HG03442 (cell line): Measurements from ENCODE around the gene WRAP53.
A peak's percentile ranks its signal among the peaks of the same experiment; 100 is the strongest.
"Not testable (repeated sequence)": the region's sequence is repeated elsewhere in the genome, so short reads cannot be mapped to it uniquely, and the experiment has no call there.

Experiments
- ATAC-seq: cut with Tn5 transposase; IDR thresholded peaks from one replicate; pipeline ENCODE4 v1.9.1; 2021; ENCODE audit warnings: mild to moderate bottlenecking, moderate library complexity; ENCODE audit not compliant: unreplicated experiment

The WRAP53 gene

DNA sequence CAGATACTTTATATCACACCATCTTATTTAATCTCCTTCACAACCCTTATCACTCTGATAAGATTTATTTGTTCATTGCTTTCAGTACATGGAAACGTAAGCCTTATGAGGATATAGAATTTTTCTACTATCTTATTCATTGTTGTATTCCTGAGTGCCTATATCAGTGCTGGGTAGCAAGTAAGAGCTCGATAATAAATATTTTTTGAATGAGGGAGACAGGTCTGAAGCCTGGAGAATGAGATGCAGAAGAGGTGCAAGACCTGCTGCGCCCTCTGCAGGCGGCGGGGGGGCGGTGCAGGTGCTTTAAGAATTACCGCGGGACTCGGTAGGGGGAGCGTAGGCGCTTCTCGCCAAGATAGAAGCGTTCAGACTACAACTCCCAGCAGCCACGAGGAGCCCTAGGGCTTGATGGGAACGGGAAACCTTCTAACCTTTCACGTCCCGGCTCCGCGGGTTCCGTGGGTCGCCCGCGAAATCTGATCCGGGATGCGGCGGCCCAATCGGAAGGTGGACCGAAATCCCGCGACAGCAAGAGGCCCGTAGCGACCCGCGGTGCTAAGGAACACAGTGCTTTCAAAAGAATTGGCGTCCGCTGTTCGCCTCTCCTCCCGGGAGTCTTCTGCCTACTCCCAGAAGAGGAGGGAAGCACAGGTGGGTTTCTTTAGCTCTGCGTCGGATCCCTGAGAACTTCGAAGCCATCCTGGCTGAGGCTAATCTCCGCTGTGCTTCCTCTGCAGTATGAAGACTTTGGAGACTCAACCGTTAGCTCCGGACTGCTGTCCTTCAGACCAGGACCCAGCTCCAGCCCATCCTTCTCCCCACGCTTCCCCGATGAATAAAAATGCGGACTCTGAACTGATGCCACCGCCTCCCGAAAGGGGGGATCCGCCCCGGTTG, at the start of gene WRAP53:
WRAP53 (plus strand) TSS at position 570 of the 900 bp plus-strand sequence; CDS start at position 742, 172 bp downstream.
- peak; percentile 62 for ATAC-seq

DNA sequence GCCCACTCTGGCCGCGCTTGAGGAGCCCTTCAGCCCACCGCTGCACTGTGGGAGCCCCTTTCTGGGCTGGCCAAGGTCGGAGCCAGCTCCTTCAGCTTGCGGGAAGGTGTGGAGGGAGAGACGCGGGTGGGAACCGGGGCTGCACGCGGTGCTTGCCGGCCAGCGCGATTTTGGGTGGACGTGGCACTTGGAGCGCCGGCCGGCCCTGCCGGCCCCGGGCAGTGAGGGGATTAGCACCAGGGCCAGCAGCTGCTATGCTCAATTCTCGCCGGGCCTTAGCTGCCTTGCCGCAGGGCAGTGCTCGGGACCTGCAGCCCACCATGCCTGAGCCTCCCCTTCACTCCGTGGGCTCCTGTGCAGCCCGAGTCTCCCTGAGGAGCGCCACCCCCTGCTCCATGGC, 47.5 kb upstream of the WRAP53 start:
- ATAC-seq = no peak

DNA sequence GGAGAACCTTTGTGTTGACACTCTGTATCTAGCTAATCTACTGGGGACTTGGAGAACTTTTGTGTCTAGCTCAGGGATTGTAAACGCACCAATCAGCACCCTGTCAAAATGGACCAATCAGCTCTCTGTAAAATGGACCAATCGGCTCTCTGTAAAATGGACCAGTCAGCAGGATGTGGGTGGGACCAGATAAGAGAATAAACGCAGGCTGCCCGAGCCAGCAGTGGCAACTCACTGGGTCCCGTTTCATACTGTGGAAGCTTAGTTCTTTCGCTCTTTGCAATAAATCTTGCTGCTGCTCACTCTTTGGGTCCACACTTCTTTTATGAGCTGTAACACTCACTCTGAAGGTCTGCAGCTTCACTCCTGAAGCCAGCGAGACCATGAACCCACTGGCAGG, 46.6 kb upstream of the WRAP53 start:
- ATAC-seq = not testable (repeated sequence)

DNA sequence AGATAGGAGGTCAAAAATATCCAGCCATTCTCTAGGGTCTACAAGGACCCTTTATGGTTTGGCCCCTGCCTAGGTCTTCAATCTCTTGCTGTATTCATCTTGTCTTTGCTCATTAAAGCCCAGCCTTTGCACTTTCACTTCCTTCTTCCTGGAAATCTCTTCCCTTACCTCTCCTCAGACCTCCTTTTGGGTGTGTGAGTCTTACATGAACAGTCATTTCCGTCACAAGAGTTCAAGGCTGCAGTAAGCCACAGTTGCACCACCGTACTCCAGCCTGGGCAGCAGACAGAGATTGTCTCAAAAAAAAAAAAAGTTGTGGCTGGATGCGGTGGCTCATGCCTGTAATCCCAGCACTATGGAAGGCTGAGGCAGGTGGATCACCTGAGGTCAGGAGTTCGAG, 43.5 kb upstream of the WRAP53 start:
- no peak for ATAC-seq

DNA sequence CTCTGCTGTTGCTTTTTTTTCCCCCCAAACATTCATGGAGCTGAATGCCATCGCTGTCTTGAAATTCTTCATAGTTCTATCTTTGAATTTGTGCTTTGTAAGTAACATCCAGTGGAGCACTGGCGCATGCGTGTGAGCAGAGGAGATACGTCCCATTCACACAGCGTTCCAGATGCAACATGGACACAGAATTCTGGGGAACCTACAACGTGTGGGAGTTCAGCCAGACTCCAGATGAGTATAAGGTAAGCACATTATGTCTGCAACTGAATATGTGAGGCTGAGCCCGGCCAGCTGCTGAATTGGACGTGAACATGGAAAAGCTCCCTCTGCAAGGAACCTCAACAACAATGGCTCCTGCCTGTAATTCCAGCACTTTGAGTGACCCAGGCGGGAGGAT, 41.8 kb upstream of the WRAP53 start:
- ATAC-seq = no peak

DNA sequence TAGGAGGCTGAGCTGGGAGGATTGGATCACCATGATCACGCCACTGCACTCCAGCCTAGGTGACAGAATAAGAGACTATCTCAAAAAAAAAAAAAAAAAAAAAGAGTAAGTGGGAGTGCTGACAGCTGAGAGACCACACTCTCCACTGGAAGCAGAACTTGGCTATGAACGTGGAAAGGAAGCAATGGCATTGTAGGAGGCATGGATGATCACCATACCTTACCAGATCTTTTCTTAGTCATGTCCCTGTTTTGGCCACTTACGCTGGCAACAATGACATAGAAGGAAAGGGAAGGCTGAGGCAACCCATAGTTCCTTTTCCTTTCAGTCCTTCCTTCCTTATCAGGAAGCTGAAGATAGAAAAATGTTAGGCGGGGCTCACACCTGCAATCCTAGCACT, 41.3 kb upstream of the WRAP53 start:
- ATAC-seq = no peak

DNA sequence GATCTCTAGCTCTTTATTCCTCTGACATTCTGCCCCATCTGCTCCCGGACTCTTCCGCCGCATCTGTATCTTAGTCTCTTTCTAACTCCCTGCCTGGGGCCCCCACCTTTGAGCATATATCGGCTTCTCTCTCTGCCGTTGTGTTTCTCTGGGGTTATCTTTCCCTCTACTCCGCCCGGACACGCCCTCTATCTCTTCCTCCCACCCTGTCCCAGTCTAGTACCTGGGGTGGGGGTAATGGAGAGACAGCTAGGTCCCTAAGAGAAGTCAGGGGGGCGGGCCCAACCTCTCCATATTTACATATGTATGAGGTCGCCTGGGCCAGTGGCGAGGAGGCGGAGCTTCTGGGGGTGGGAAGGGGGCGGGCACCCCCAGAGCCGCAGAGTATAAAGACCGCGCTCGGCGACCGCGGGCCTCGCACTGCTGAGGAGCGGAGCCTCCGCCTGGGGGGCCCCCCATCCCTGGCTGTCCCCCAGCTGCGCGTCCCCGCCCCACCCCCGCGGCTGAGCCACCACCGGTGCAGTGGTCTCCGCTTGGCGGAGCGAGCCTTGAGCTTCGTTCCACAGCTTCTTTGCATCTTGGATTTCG, 37.7 kb upstream of the WRAP53 start, which contains the start of gene ATP1B2:
ATP1B2 (plus strand) TSS at position 418 of the 588 bp plus-strand sequence. CDS start 593 bp downstream, outside the sequence.
- ATAC-seq = no peak

DNA sequence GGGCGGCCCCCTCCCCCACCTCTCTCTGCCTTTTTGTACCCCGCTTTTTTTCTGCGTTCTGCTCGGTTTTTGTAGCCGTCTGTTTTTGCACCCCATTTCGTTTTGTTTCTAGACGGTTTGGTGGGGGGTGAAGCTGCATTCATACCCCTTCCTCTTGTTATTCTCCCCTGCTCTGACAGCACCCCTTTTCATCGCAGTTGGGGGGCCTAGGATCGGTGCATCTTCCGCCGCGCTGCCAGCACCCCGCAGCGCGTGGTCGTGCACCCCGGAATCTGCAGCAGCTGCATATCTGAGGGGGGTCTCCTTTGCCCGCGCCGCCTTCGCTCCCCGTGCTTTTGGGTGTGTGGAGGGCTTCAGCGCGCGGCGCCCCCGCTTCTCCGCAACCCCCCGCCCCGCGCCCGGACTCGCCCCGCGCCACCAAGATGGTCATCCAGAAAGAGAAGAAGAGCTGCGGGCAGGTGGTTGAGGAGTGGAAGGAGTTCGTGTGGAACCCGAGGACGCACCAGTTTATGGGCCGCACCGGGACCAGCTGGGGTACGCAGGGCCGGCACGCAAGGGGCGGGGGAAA, 37.1 kb upstream of the WRAP53 start:
- ATAC-seq = no peak

DNA sequence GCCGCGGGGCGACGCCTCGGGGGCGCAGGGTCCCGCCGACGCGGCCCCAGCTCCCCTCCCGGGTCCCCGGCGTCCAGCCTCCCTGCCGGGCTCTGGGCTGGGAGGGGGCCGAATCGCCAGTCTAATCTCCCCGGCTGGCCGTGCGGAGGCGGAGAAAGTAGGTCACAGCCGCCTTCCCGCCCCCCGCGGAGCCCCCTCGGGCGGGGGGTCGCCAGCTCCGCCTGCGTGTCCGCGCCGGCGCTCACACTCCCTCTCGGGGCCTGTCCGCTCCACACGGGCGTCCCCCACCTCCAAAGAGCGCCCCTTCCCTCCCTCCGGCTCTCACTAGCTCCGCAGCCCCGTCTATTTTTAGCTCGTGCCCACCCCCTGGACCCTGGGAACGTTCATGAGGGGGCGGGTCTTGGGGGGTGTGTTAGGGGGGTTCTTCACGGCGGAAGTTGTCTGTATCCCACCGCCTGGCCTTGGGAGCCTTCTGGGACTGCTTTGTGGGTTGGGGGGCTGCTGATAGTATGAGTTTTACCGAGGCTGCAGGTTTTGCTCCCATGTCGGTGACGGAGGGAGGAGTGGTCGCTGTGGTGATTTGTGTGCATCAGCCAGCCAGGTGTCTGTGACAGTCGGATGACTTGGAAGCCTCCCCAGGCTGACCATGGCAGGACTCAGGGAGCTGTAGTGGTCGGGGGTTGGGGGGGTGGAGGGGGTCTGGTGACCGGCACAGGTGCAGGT, 36.5 kb upstream of the WRAP53 start:
- no peak for ATAC-seq

DNA sequence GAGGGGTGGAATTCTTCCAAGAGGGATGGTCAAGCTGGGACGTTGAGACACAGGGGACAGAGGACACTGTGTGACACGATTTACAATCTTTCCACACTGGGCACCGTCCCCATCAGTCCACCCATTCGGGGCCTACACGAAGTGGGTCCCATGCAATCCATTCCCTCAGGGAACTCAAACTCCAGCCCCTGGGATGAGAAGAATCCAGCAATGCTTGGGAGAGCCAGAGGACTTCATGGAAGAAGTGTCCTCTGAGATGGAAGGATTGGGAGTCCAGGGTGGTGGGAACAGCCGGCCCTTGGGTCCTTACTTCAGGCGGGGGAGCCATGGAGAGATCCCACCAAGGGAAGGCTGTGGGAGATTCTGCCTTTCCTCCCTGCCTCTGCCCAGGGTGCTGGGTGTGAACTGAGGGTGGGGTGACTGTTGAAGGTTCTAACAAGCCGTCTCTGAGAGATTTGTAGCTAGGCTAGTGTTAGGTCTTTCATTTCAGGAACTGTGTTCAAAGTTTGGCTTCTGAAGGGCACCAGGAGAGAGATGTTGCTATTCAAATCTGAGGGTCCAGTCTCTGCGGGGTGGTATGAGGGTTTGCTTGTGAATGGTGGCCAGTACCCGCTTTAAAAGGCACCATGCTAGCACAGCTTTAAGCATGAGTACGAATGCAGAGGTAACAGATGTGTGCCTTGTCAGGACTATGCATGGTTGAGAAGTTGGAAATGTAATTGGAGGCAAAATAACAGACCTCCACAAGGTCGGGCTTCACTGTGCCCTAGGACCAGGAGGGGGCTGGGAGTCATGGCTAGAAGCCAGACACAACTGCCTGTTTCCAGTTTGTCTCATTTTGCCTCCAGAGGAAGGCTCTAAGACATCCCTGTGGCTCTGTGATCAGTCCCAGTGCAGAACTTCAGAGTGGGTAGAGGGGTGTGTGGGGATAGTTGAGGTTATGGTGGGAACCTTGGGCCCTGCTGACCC, 35.6 kb upstream of the WRAP53 start:
- no peak for ATAC-seq

DNA sequence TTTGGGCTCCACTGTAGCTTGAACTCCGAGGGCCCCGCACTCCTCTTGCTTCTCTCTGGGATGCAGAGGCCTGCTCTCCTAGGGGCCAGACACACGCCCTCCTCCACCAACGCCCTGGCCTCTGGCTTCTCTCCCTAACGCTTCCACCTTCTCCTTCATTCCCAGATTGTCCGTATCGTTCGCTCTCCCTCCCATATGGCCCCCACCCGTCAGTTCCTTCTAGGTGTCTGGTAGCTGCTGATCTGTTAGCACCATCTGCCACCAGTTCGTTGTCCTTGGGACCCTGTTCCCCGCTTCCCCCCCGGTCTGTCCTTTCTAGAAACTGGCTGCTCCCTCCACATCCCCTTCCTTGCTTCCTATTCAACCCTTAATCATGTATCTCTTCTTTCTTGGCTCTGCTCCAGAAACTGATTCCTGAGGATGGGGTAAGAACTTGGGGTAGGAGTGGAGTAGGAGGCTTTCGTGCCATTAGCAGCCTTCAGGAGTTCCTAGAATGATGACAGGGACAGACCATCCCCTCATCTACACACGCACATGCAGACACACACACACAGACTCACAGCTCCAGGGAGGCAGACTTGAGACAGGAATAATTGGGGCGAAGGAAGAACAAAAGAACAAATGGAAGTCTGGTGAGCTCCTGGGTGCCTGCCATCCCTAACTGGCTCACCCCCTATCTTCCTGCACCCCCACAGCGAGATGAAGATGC, 33.3 kb upstream of the WRAP53 start:
- ATAC-seq = no peak

DNA sequence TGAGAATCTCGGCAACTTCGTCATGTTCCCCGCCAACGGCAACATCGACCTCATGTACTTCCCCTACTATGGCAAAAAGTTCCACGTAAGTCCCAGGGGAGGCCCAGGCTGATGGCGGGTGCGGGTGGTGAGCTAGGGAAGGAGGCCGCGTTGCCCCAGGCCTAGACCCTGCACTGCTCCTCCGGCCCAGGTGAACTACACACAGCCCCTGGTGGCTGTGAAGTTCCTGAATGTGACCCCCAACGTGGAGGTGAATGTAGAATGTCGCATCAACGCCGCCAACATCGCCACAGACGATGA, 32.8 kb upstream of the WRAP53 start:
- no peak for ATAC-seq

DNA sequence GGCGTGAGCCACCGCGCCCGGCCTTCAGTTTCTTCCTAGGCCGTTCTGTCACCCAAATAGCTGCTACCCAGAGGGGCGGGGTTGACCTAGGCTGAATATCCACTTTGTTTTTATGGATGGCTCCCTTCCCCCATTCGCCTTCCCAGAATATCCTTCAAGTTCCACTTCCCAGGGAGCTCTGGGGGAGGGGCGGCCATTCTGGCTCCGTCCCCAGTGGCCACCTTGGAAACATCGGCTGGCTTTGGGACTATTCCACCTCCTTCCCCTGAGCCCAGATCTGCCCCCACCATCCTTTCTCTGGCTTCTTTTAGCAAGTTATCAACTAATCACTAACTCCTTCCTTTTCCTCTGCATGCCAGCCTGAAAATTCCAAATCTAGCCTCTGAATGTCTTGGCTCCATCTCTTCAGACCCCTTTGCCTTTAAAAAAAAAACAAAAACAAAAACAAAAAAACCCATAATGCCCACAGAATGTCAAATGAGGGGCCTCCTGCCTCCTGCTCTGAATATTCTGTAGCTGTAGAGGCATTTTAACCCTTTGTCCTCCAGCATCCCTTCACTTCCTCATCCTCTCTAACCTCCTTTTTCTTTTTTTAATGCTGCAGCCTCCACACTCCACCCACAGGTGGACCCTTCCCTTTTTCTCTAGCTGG, 31.2 kb upstream of the WRAP53 start:
- no peak for ATAC-seq

DNA sequence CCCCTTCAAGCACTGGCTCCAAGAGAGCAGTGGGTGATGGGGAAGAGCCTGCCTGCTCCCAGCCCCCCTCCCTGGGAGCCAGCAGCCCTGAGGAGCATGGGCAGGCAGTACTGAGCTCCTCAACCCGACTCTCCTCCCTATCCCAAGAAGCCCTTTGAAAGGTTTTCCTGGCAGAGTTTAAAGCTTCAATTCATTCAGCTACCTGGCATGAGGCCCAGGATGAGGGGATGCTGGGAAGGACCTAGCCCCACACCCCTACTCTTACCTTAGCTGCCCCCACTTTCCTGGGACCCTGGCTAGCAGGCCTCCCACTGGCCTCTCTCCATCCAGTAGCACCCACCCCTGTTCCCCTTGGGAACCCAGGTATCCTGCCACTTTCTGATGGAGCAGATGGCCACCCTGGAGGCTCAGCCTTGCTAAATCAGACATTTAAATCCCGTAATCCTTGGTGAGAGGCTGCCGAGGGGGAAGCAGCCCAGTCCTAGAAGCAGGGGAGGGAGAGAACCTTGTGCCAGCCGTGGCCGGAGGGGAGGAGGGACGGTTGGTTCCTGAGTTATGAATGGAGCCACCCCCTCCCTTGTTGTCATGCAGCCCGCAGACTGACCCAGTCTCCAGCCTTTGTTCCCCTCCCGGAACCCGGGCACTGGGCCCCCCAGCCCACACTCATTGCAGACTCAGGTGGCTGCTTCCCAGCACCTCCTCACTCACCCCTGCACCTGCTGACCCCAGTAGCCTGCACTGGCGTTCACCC, 20.4 kb upstream of the WRAP53 start:
- ATAC-seq = no peak

DNA sequence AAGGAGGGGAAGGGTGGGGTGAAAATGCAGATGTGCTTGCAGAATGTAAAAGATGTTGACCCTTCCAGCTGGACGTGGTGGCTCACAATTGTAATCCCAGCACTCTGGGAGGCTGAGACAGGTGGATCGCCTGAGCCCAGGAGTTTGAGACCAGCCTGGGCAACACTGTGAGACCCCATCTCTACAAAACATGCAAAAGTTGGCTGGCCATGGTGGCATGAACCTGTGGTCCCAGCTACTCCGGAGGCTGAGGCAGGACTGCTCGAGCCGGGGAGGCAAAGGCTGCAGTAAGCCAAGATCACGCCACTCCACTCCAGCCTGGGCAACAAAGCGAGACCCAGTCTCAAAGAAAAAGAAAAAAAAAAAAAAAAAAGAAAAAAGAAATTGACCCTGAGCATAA, 19.8 kb upstream of the WRAP53 start:
- no peak for ATAC-seq

DNA sequence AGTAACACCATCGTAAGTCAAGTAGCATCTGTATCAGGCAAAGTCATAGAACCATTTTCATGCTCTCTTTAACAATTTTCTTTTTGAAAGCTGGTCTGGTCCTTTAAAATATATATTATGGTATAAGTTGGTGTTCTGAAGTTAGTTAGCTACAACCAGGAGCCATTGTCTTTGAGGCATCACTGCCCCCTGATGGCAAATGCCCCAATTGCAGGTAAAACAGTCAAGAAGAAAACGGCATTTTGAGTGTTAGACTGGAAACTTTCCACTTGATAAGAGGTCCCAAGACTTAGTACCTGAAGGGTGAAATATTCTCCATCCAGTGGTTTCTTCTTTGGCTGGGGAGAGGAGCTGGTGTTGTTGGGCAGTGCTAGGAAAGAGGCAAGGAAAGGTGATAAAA, 15.0 kb upstream of the WRAP53 start:
- ATAC-seq = no peak

DNA sequence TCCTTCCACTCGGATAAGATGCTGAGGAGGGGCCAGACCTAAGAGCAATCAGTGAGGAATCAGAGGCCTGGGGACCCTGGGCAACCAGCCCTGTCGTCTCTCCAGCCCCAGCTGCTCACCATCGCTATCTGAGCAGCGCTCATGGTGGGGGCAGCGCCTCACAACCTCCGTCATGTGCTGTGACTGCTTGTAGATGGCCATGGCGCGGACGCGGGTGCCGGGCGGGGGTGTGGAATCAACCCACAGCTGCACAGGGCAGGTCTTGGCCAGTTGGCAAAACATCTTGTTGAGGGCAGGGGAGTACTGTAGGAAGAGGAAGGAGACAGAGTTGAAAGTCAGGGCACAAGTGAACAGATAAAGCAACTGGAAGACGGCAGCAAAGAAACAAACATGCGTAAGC, 13.3 kb upstream of the WRAP53 start:
- ATAC-seq = no peak

DNA sequence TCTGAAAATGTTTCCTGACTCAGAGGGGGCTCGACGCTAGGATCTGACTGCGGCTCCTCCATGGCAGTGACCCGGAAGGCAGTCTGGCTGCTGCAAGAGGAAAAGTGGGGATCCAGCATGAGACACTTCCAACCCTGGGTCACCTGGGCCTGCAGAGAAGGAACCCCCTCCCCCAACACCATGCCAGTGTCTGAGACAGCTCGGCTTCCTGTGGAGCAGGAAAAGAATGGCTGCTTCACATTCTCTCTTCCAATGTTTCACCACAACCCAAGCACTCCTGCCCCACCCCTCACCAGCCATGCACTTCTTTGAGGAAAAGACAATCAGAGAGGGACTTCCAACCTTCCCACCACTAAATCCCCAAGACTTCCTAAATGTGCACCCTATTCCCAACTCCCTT, 11.7 kb upstream of the WRAP53 start:
- no peak for ATAC-seq
